Measurements from ENCODE around the gene CRB2.

CRB2 gene

DNA sequence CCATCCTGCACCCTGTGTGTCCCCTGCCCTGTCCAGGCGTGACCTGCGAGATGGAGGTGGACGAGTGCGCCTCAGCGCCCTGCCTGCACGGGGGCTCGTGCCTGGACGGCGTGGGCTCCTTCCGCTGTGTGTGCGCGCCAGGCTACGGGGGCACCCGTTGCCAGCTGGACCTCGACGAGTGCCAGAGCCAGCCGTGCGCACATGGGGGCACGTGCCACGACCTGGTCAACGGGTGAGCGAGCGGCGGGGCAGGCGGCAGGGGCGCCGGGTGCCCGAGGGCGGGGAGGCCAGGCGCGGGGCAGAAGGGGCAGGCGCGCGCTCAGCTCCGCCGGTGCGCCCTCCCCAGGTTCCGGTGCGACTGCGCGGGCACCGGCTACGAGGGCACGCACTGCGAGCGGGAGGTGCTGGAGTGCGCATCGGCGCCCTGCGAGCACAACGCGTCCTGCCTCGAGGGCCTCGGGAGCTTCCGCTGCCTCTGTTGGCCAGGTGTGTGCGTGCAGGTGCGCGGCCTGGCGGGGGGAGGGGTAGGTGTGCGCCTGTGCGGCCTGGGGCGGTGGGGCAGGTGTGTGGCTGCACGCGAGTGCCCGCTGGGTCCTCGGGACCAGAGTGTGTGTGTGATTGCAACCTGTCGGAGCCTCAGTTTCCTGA is 10.0 kb downstream of the CRB2 start:
- no peak for DNase-seq

DNA sequence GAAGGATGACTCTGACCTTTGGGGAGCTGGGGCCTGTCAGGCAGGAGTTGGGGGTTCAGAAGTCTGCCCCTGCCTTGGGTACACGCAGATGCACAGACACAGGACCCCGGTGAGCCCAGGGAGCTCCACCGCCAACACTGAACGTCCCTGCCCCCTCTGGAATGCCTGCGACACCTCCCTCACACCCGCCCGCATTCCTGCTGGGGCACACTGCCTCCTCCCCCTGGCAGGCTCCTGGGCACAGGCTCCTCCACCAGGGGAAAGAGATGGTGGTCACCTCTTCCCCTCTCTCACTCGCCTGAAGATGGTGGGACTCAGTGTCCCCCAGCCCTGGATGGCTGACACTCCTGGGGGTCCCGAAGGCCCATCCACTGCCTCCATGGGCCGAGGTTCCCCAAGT is 12.0 kb downstream of the CRB2 start:
- no peak for DNase-seq

GRCh38 chr9:123368536-123369153 is 12.6 kb downstream of the CRB2 start:
- DNase-seq, result no peak

- no peak for DNase-seq
These were observed 13.3 kb downstream of the CRB2 start for GRCh38 chr9:123369296-123369695.

DNA sequence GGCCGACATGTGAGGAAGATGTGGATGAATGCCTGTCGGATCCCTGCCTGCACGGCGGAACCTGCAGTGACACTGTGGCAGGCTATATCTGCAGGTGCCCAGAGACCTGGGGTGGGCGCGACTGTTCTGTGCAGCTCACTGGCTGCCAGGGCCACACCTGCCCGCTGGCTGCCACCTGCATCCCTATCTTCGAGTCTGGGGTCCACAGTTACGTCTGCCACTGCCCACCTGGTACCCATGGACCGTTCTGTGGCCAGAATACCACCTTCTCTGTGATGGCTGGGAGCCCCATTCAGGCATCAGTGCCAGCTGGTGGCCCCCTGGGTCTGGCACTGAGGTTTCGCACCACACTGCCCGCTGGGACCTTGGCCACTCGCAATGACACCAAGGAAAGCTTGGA is 14.1 kb downstream of the CRB2 start:
- DNase-seq, result no peak

DNA sequence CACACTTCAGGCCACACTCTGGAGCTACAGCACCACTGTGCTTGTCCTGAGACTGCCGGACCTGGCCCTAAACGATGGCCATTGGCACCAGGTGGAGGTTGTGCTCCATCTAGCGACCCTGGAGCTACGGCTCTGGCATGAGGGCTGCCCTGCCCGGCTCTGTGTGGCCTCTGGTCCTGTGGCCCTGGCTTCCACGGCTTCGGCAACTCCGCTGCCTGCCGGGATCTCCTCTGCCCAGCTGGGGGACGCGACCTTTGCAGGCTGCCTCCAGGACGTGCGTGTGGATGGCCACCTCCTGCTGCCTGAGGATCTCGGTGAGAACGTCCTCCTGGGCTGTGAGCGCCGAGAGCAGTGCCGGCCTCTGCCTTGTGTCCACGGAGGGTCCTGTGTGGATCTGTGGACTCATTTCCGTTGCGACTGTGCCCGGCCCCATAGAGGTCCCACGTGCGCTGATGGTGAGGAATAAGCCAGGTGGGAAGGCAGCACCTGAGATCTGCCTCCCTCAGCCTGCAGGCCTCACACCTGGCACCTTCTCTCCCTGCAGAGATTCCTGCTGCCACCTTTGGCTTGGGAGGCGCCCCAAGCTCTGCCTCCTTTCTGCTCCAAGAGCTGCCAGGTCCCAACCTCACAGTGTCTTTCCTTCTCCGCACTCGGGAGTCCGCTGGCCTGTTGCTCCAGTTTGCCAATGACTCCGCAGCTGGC is 14.7 kb downstream of the CRB2 start:
- DNase-seq, result no peak

DNA sequence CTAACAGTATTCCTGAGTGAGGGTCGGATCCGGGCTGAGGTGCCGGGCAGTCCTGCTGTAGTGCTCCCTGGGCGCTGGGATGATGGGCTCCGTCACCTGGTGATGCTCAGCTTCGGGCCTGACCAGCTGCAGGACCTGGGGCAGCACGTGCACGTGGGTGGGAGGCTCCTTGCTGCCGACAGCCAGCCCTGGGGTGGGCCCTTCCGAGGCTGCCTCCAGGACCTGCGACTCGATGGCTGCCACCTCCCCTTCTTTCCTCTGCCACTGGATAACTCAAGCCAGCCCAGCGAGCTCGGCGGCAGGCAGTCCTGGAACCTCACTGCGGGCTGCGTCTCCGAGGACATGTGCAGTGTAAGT is 15.2 kb downstream of the CRB2 start:
- DNase-seq, result no peak

DNA sequence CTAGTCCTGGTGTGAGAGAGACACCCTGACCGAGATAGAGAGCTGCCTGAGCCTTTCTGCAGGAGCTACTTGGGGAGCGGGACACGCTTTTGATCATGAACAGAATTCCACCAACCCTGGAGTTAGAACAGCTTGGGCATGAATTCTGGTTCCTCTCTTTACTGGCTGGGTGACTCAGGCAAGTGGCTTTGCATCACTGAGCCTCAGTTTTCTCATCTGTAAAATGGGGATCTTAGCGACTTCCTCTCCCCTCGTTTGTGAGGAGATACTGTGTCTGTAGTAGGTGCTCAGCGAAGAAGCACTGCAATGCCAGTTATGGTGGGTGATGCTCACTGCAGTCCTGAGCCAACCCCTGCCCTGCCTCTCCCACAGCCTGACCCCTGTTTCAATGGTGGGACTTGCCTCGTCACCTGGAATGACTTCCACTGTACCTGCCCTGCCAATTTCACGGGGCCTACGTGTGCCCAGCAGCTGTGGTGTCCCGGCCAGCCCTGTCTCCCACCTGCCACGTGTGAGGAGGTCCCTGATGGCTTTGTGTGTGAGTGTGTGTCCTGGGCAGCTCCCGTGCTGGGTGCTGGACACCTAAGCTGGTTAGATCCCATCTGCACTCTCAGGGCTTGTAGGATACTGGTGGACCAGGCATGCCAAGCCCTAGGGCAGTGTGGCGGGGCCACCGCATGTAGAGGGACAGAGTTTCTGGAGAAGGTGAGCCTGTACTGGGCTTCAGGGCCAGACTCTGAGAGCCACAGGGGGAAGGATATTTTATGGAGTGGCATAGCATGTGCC is 16.0 kb downstream of the CRB2 start:
- DNase-seq, result no peak

GRCh38 chr9:123372766-123373446 is 16.9 kb downstream of the CRB2 start:
- no peak for DNase-seq

DNA sequence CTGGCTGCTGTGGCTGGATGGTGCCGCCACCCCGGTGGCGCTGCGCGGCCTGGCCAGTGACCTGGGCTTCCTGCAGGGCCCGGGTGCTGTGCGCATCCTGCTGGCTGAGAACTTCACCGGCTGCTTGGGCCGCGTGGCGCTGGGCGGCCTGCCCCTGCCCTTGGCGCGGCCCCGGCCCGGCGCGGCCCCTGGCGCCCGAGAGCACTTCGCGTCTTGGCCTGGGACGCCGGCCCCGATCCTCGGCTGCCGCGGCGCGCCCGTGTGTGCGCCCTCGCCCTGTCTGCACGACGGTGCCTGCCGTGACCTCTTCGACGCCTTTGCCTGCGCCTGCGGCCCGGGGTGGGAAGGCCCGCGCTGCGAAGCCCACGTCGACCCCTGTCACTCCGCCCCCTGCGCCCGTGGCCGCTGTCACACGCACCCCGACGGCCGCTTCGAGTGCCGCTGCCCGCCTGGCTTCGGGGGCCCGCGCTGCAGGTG is 17.5 kb downstream of the CRB2 start:
- DNase-seq, result no peak

GRCh38 chr9:123373946-123374345 is 17.9 kb downstream of the CRB2 start:
- no peak for DNase-seq

GRCh38 chr9:123375469-123376132 is 19.6 kb downstream of the CRB2 start:
- no peak for DNase-seq

- no peak for DNase-seq
These were observed 20.4 kb downstream of the CRB2 start for GRCh38 chr9:123376218-123377071.

DNA sequence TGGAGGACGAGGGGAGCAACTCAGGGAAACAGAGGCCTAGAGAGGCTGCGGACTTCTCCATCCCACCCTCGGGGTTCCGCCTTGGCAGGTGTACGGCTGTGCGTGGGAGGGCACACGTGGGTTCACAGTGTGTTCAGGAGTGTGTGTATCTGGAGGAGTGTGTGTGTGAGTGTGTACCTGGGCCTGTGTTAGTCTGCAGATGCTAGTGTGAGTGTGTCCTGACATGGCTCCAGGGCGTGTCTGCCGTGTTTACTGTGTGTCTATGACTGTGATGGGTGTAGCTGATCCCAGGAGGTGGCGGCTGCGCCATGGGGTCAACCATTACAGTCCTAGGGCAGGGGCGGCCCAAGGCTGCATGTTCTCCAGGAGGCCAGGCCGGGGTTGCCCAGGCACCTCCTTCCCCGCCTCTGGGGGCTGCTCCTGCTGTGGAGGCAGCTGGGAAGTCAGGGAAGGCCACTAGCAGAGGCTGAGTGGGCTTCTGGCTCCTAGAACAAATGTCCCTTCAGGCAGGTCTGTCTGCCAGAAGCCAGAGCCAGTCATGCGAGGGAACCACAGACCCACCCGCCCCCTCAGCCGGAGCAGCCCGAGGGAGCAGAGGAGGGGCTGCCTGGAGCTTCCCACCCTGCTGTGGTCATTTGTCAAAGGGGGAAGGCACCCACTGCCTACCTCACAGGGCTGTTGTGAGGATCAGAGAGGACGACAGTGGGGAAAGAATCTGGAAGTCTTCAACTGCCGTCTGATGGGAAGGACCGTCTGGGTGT is 21.4 kb downstream of the CRB2 start:
- DNase-seq, result no peak

DNA sequence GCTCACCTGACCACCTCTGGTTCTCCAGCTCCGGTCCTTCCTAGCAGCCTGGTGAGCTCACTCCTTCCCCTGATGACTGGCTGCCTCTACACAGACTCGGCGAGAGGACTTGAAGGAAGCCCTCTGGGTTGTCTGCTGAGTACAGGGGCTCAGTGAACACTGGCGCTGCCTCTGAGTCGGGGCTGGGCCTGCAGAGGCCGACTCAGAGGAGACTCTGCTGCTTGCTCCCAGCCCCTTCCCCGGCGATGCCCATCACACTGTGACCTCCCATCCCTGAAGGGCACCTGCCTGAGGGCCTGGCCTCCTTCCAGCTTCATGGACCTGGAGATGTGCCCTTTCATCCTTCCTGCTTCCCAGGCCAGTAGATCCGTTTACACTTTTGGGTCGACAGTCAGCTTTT is 22.0 kb downstream of the CRB2 start:
- no peak for DNase-seq

GRCh38 chr9:123378956-123379660 is 23.1 kb downstream of the CRB2 start:
- DNase-seq, result no peak

- DNase-seq, result no peak
These were observed 25.1 kb downstream of the CRB2 start for GRCh38 chr9:123380852-123381705.

DNA sequence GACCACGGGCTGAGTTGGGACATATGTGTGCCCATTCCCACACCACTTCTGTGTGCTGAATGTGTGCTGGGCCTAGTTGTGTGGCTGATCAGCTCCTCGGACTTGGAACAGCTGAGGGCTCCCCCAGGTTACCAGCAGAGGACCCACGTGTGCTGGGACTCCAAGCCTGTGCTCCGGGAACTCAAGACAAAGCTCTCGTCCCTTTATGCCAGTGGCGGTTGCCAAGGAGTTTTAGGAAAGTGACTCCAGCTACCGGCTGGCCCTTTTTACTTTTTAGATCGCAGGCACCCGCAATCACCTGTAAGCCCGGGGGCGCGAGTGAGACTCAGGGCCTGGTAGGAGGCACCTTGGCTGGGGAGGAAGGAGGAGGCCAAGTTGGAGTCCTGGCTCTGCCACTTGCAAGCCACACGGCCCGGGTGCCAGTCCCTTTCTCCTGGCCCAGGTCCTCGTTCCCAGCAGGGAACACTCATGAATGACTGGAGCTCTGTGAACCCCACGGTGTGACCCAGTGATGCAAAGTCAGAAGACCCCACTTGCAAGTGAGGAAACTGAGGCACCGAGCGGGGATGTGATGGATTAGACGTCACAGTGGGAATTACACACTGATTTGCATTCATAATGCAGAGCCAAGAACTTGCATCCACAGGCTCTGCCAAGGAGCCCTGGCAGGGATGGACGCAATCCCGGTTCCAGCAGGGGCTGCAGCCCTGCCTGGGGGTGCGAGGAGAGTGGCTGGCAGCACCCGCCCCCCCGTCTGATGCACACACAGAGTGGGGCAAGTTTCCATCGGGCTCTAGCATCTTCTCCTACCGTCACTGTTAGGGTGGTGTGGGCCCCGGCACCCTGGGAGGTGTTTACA is 26.9 kb downstream of the CRB2 start:
- DNase-seq, result no peak

All from cortex of kidney (tissue), 1 donor.